GM12891 (cell line): ENCODE data around the gene ST6GAL1.

Experiments
- POLR2A ChIP-seq: IDR thresholded peaks from 2 replicates; pipeline ENCODE4 v1.6.1; 2011; ENCODE audit warnings: low read depth, low read length, control low read depth
- POLR2AphosphoS5 ChIP-seq: IDR thresholded peaks from 2 replicates; pipeline ENCODE4 v1.6.1; 2011; ENCODE audit warnings: low read depth, low read length, control low read depth
- POU2F2 ChIP-seq: IDR thresholded peaks from 2 replicates; pipeline ENCODE4 v1.6.1; 2011; ENCODE audit warnings: low read depth, mild to moderate bottlenecking, control low read depth, low read length, moderate library complexity
- SPI1 ChIP-seq: IDR thresholded peaks from 2 replicates; pipeline ENCODE4 v1.6.1; 2011; ENCODE audit warnings: low read depth, low read length, control low read depth
- TAF1 ChIP-seq: IDR thresholded peaks from 2 replicates; pipeline ENCODE4 v1.6.1; 2011; ENCODE audit warnings: low read depth, low read length, control low read depth

DNA sequence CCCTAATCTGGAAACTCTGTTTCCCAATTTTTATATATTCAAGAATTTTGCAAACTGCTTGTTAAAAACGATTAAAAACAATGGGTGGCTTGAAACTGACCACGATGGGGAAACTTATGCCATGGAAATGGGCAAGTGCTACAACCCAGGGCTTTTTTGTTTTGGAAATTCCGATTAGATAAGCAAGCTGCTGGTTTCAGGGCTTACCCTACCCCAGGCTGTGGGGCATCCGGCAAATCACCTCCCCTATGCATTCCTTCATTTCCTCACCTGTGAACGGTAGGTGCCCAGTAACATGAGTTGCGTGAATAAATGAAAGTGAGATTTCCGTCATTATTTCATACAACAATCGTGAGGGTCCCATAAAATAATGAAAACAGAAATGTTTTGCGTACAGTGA is 34.3 kb downstream of the ST6GAL1 start:
- TF ChIP-seq TAF1 (no peak), POLR2AphosphoS5 (no peak), POLR2A (no peak), SPI1 (no peak), POU2F2 (no peak)
